Vagina (tissue), 2 donors: ENCODE measurements around the gene NOP10.
A peak's percentile ranks its signal among the peaks of the same experiment; 100 is the strongest.

Experiments used
- POLR2A ChIP-seq, 2 donors: fragments of 450-650 bp; IDR thresholded peaks; one replicate each; pipeline ENCODE4 v1.6.1; 2017; ENCODE audit warnings: antibody characterized with exemption in 2 of 2, mild to moderate bottlenecking in 2 of 2, moderate library complexity in 2 of 2
- POLR2AphosphoS5 ChIP-seq, 2 donors: sonication (generic); formaldehyde crosslinking; IDR thresholded peaks; one replicate each; pipeline ENCODE4 v1.9.0; 2017; ENCODE audit warnings: antibody characterized with exemption in 2 of 2, mild to moderate bottlenecking in 2 of 2, low read depth in 1 of 2; ENCODE audit not compliant: insufficient read depth in 1 of 2
- TF ChIP-seq, protein P1 (sequence below), 3 experiments: fragments of 450-650 bp in 2 of 3; fragments of 200-600 bp in 1 of 3; sonication (generic) in 1 of 3; IDR thresholded peaks; one replicate each; pipeline ENCODE4 v1.5.1; 2017 to 2019; ENCODE audit warnings: antibody characterized with exemption in 3 of 3, mild to moderate bottlenecking in 2 of 3, moderate library complexity in 2 of 3

DNA sequence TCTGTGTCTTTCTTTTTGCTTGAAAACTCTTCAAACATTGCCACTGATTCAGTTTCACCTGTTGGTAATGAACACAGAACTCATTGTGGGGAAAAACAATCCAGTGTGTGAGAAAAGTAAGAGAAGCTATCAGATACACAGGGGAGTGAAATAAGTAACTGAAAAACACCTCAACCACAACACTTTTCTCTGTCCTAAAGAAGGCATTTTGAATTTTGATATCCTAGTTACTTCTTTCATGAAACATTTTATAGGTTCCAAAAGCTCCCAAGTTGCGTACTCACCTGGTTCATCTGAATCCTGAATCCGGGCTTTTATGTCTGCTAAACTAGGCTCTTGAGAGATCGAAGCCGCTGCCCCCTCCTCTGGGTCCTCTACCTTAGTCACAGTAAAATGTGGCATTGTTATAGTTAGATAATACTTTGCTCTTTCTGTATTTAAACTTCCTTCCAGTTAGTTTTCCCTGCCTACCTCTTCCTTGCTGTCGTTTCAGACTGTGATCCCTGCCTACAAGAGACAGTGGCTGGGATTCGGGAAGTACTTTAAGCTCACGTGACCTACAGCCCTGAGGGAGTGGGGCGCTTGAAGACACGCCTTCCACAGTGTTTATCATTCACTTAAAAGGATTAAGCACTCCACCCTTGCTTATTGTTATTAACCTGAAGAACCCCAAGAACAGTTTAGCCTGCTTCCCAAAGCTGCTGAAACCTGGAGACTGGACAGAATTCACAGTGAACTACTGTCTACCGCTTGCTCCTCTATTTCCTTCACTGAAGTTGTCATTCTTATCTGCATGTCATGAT lies 24.5 kb downstream of the NOP10 start:
- TF ChIP-seq, protein P1, sequence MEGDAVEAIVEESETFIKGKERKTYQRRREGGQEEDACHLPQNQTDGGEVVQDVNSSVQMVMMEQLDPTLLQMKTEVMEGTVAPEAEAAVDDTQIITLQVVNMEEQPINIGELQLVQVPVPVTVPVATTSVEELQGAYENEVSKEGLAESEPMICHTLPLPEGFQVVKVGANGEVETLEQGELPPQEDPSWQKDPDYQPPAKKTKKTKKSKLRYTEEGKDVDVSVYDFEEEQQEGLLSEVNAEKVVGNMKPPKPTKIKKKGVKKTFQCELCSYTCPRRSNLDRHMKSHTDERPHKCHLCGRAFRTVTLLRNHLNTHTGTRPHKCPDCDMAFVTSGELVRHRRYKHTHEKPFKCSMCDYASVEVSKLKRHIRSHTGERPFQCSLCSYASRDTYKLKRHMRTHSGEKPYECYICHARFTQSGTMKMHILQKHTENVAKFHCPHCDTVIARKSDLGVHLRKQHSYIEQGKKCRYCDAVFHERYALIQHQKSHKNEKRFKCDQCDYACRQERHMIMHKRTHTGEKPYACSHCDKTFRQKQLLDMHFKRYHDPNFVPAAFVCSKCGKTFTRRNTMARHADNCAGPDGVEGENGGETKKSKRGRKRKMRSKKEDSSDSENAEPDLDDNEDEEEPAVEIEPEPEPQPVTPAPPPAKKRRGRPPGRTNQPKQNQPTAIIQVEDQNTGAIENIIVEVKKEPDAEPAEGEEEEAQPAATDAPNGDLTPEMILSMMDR (IDR thresholded peaks at IDR 0.05) = no peak
- TF ChIP-seq POLR2A (IDR thresholded peaks at IDR 0.05) (peak in 1 of 2 donors; percentile 25), POLR2AphosphoS5 (IDR thresholded peaks at IDR 0.05; ENCODE audit: insufficient read depth in 1 of 2, low read depth in 1 of 2) (peak in 1 of 2 donors; percentile 97)
